Stimulated activated CD8-positive, alpha-beta memory T cell treated with anti-CD3 and anti-CD28 coated beads, Interleukin-2, amount 100 ng/mL, for 48 hours (primary cell): ENCODE data around the gene CLCF1.
"Not testable (repeated sequence)": the region's sequence is repeated elsewhere in the genome, so short reads cannot be mapped to it uniquely, and the experiment has no call there.

Experiments
- DNase-seq, 2 donors: peaks; one replicate each; pipeline ENCODE4 v3.0.0-alpha.2; 2020; ENCODE audit warnings: low read depth in 2 of 2

Gene CLCF1

GRCh38 chr11:67408437-67409200 lies 35.2 kb upstream of the CLCF1 start:
- no peak for DNase-seq

- no peak for DNase-seq
Measured at GRCh38 chr11:67407688-67408163, 34.3 kb upstream of the CLCF1 start.

GRCh38 chr11:67406969-67407687 lies 33.7 kb upstream of the CLCF1 start:
- DNase-seq = no peak

- no peak for DNase-seq
Measured at GRCh38 chr11:67406420-67406968, 33.1 kb upstream of the CLCF1 start.

- no peak for DNase-seq
Measured at GRCh38 chr11:67405688-67406339, 32.4 kb upstream of the CLCF1 start.

GRCh38 chr11:67405196-67405567 lies 31.8 kb upstream of the CLCF1 start:
- no peak for DNase-seq

GRCh38 chr11:67404515-67405195 lies 31.3 kb upstream of the CLCF1 start:
- DNase-seq = no peak

- DNase-seq = not testable (repeated sequence)
Measured at GRCh38 chr11:67403085-67403484, 29.7 kb upstream of the CLCF1 start.

GRCh38 chr11:67402192-67402839 lies 28.9 kb upstream of the CLCF1 start:
- DNase-seq = not testable (repeated sequence)

GRCh38 chr11:67401495-67402191 lies 28.2 kb upstream of the CLCF1 start, which contains the start of gene PPP1CA:
PPP1CA (minus strand) TSS chr11:67401858; CDS start chr11:67401782, 76 bp downstream.
- DNase-seq = peak; percentile 82 to 91

GRCh38 chr11:67400942-67401494 lies 27.6 kb upstream of the CLCF1 start:
- DNase-seq = no peak

GRCh38 chr11:67400251-67400941 lies 27.0 kb upstream of the CLCF1 start:
- no peak for DNase-seq

- DNase-seq = no peak
Measured at GRCh38 chr11:67398661-67399563, 25.5 kb upstream of the CLCF1 start.

GRCh38 chr11:67397986-67398660 lies 24.7 kb upstream of the CLCF1 start:
- DNase-seq = no peak

GRCh38 chr11:67397536-67397935 lies 24.1 kb upstream of the CLCF1 start:
- DNase-seq = no peak

GRCh38 chr11:67396587-67397389 lies 23.4 kb upstream of the CLCF1 start:
- DNase-seq = no peak

- DNase-seq = no peak
Measured at GRCh38 chr11:67396259-67396581, 22.8 kb upstream of the CLCF1 start.
